Endothelial cell of umbilical vein (primary cell): ENCODE results near the gene MOK.

Experiments
- EZH2 ChIP-seq: IDR thresholded peaks from 2 replicates; pipeline ENCODE4 v1.6.1; 2012; ENCODE audit warnings: borderline replicate concordance, low read depth, mild to moderate bottlenecking, moderate library complexity, low read length, inconsistent platforms; ENCODE audit not compliant: severe bottlenecking
- JUN ChIP-seq: IDR thresholded peaks from 2 replicates; pipeline ENCODE4 v1.6.1; 2011; ENCODE audit warnings: borderline replicate concordance, low read depth; ENCODE audit not compliant: insufficient read length, insufficient read depth
- POLR2A ChIP-seq: IDR thresholded peaks from 2 replicates; pipeline ENCODE4 v1.6.1; 2012; ENCODE audit warnings: low read depth, mild to moderate bottlenecking, control low read depth, low read length
- POLR2AphosphoS5 ChIP-seq: IDR thresholded peaks from 2 replicates; pipeline ENCODE4 v1.6.1; 2012; ENCODE audit warnings: low read depth, mild to moderate bottlenecking, control low read depth, low read length, moderate library complexity; ENCODE audit not compliant: insufficient read depth

DNA sequence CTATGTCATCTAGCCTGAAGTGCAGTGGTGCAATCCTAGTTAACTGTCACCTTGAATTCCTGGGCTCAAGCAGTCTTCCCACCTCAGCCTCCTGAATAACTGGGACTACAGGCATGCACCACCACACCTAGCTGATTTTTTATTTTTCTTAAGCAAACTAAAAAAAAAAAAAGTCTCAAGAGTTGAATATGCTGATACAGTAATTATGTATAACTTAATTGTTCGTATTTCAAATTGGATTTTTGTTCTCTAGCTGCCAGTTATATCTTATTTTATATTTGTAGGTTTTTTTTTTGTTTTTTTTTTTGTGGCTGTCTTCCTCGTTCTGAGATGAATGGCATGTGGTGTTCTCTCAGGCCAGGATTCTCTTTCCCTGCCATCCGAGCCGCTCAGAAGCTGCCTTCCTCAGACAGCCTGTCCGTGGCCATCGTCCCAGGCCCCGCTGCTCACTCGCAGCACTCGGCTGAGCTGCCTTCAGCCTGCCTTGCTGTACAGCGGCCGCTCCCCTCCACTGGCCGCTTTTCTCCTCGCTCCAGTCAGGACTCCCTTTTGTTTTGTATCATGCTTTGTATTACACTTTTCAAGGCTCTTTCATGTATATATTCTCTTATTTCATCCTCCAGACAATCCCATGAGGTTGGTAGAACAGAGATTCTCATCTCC lies 112.0 kb downstream of the MOK start:
- TF ChIP-seq POLR2A (no peak), POLR2AphosphoS5 (no peak), EZH2 (no peak), JUN (no peak)
